K562 (cell line): ENCODE measurements around the gene ELF2. TPM values are rescaled to one million over a fixed set of nuclear protein-coding genes. Genes with fewer than 3 reads are reported as not detected.

Experiments
- GABPA ChIP-seq: fragments of 200-800 bp; sonication (Bioruptor generic); conservative IDR thresholded peaks from 2 replicates; pipeline ENCODE4 v1.6.1; 2016; ENCODE audit warnings: low read depth, missing genetic modification characterization, missing compliant biosample characterization
- SMC3 ChIP-seq: conservative IDR thresholded peaks from 2 replicates; pipeline ENCODE4 v1.6.1; 2011; ENCODE audit warnings: low read depth, low read length, improper control_type of control experiment; ENCODE audit not compliant: insufficient read depth
- STAT5A ChIP-seq: IDR thresholded peaks from 2 replicates; pipeline ENCODE4 v1.6.1; 2012; ENCODE audit warnings: low read length, inconsistent platforms, borderline replicate concordance
- TOE1 ChIP-seq, 2 experiments: fragments of 450-650 bp in 1 of 2; sonication (generic) in 1 of 2; formaldehyde crosslinking in 1 of 2; IDR thresholded peaks; 2 replicates each; pipeline versions ENCODE4 v1.7.1 to v1.8.0; 2016 to 2022; ENCODE audit warnings: borderline replicate concordance in 2 of 2, mild to moderate bottlenecking in 2 of 2, antibody characterized with exemption in 1 of 2, inconsistent platforms in 1 of 2, low read depth in 1 of 2, missing genetic modification reagents in 1 of 2, moderate library complexity in 1 of 2
- TRIM28 ChIP-seq: fragments of 450-650 bp; IDR thresholded peaks from 2 replicates; pipeline ENCODE4 v1.6.1; 2017
- polyA plus RNA-seq, 8 experiments: library from polyadenylated mRNA; depleted of rRNA in 4 of 8; stranded (reverse) in 5 of 8; unstranded in 3 of 8; fragments of >200 nt; fragmentation: Nextera tagmentation in 2 of 8; fragmentation: Illumina TruSeq in 1 of 8; extraction: Ambion mirVana in 2 of 8; extraction: Trizol in 1 of 8; gene quantifications; 2 replicates each; pipeline versions ENCODE4 v1.2.1 to v1.2.3, GENCODE V29; 2011 to 2014; ENCODE audit warnings: inconsistent platforms in 1 of 8, missing spikeins in 1 of 8
- total RNA-seq, 7 experiments: library from RNA; depleted of rRNA in 6 of 7; stranded (reverse); fragments of >200 nt in 6 of 7; fragmentation: Illumina TruSeq in 2 of 7; extraction: Trizol in 2 of 7; gene quantifications; 2 replicates each; pipeline versions ENCODE4 v1.2.1 to v1.2.3, GENCODE V29; 2011 to 2021; ENCODE audit warnings: low replicate concordance in 1 of 7
- TF ChIP-seq, protein P1 (sequence below), 2 experiments: fragments of 450-650 bp in 1 of 2; sonication (generic) in 1 of 2; formaldehyde crosslinking in 1 of 2; IDR thresholded peaks; 2 replicates each; pipeline versions ENCODE4 v1.7.1 to v1.9.0; 2016 to 2022; ENCODE audit warnings: inconsistent platforms in 1 of 2, mild to moderate bottlenecking in 1 of 2, missing genetic modification reagents in 1 of 2
- TF ChIP-seq, protein P2 (sequence below), 2 experiments: fragments of 450-650 bp; formaldehyde crosslinking in 1 of 2; IDR thresholded peaks; 2 replicates each; pipeline versions ENCODE4 v1.4.0 to v1.6.1; 2014 to 2020; ENCODE audit warnings: mild to moderate bottlenecking in 2 of 2, borderline replicate concordance in 1 of 2, low read depth in 1 of 2

Gene ELF2
- total and polyA plus RNA-seq, 9 of the 15 experiments (the other 6 are each of a cell fraction or from before 2014, with no cell fraction given), result 9.4 to 58.7 (median 41.6) TPM

DNA sequence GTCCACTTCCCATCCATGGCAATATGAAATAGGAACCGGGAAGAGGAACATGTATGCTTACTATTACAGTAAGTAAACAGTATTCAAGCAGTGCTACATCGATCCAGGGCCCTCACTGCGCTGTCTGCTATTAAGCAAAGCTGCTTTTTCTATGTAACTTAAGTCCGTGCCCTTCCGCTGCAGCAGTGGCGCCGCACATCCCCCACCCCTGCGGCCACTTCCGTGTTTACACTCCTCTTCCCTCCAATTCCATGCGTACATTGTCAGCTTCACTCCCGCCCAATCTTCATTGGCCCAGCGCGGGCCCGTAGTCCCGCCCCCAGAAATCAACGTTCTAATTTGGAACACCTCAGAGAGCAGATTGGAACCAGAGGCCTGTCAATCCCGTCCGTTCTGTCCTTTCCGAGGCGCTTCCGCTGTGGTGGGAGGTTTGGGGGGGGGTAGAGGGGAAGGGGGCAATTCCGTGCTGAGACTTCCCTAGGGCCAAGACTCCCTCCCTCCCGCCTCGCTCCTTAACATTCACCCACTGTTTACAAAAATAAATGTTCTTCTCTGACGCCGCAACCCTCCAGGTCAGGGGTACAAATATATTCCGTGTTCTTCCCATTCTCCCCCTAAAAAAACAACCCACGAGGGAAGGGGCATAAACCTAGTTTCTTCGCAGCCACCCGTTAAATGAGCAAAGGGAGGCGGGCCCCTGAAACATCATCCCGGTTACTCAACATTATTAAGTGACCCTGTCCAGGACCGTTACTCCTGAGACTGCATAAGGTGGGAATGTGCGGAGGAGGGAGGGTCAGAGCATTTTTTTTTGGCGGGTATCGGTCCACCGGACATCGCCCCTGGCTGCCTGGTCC is 94.0 kb downstream of the ELF2 start (continued):
- TF ChIP-seq, protein P1, sequence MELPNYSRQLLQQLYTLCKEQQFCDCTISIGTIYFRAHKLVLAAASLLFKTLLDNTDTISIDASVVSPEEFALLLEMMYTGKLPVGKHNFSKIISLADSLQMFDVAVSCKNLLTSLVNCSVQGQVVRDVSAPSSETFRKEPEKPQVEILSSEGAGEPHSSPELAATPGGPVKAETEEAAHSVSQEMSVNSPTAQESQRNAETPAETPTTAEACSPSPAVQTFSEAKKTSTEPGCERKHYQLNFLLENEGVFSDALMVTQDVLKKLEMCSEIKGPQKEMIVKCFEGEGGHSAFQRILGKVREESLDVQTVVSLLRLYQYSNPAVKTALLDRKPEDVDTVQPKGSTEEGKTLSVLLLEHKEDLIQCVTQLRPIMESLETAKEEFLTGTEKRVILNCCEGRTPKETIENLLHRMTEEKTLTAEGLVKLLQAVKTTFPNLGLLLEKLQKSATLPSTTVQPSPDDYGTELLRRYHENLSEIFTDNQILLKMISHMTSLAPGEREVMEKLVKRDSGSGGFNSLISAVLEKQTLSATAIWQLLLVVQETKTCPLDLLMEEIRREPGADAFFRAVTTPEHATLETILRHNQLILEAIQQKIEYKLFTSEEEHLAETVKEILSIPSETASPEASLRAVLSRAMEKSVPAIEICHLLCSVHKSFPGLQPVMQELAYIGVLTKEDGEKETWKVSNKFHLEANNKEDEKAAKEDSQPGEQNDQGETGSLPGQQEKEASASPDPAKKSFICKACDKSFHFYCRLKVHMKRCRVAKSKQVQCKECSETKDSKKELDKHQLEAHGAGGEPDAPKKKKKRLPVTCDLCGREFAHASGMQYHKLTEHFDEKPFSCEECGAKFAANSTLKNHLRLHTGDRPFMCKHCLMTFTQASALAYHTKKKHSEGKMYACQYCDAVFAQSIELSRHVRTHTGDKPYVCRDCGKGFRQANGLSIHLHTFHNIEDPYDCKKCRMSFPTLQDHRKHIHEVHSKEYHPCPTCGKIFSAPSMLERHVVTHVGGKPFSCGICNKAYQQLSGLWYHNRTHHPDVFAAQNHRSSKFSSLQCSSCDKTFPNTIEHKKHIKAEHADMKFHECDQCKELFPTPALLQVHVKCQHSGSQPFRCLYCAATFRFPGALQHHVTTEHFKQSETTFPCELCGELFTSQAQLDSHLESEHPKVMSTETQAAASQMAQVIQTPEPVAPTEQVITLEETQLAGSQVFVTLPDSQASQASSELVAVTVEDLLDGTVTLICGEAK (IDR thresholded peaks at IDR 0.05), result peak; percentile 84
- TF ChIP-seq, protein P1 (CRISPR knock-in tag; IDR thresholded peaks at IDR 0.05), result no peak
- TF ChIP-seq TOE1 (IDR thresholded peaks at IDR 0.05; ENCODE audit: borderline replicate concordance), result peak; percentile 31; the same call in 1 of the 2 replicates
- TF ChIP-seq TOE1 (CRISPR knock-in tag; IDR thresholded peaks at IDR 0.05; ENCODE audit: borderline replicate concordance, low read depth), result 0 out of 2 replicates have a peak, but pooled peaks have one; percentile 18
- no peak for TF ChIP-seq SMC3
- no peak for TF ChIP-seq STAT5A
- TF ChIP-seq, protein P2, sequence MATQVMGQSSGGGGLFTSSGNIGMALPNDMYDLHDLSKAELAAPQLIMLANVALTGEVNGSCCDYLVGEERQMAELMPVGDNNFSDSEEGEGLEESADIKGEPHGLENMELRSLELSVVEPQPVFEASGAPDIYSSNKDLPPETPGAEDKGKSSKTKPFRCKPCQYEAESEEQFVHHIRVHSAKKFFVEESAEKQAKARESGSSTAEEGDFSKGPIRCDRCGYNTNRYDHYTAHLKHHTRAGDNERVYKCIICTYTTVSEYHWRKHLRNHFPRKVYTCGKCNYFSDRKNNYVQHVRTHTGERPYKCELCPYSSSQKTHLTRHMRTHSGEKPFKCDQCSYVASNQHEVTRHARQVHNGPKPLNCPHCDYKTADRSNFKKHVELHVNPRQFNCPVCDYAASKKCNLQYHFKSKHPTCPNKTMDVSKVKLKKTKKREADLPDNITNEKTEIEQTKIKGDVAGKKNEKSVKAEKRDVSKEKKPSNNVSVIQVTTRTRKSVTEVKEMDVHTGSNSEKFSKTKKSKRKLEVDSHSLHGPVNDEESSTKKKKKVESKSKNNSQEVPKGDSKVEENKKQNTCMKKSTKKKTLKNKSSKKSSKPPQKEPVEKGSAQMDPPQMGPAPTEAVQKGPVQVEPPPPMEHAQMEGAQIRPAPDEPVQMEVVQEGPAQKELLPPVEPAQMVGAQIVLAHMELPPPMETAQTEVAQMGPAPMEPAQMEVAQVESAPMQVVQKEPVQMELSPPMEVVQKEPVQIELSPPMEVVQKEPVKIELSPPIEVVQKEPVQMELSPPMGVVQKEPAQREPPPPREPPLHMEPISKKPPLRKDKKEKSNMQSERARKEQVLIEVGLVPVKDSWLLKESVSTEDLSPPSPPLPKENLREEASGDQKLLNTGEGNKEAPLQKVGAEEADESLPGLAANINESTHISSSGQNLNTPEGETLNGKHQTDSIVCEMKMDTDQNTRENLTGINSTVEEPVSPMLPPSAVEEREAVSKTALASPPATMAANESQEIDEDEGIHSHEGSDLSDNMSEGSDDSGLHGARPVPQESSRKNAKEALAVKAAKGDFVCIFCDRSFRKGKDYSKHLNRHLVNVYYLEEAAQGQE (IDR thresholded peaks at IDR 0.05; ENCODE audit: borderline replicate concordance), result no peak
- TF ChIP-seq, protein P2 (CRISPR knock-in tag; IDR thresholded peaks at IDR 0.05; ENCODE audit: low read depth), result no peak
- TF ChIP-seq TRIM28, result peak; percentile 24; the same call in 1 of the 2 replicates
- peak; percentile 85 for TF ChIP-seq GABPA (tag)
